Stimulated activated CD8-positive, alpha-beta memory T cell treated with anti-CD3 and anti-CD28 coated beads, Interleukin-4, amount 100 ng/mL, for 48 hours (primary cell): Measurements from ENCODE around the gene SYT1.

Experiments used
- DNase-seq: peaks from one replicate; pipeline ENCODE4 v3.0.0-alpha.2; 2020

The SYT1 gene

GRCh38 chr12:79067977-79068376, 203.4 kb downstream of the SYT1 start:
- no peak for DNase-seq

- DNase-seq: no peak
Observed at GRCh38 chr12:79069009-79069408, 204.4 kb downstream of the SYT1 start.

GRCh38 chr12:79071498-79071897, 206.9 kb downstream of the SYT1 start:
- no peak for DNase-seq

GRCh38 chr12:79073506-79073905, 208.9 kb downstream of the SYT1 start:
- DNase-seq: no peak

- DNase-seq: no peak
Observed at GRCh38 chr12:79082595-79082994, 218.0 kb downstream of the SYT1 start.

- DNase-seq: no peak
Observed at GRCh38 chr12:79083181-79083580, 218.6 kb downstream of the SYT1 start.

- DNase-seq: no peak
Observed at GRCh38 chr12:79085106-79085682, 220.6 kb downstream of the SYT1 start.

GRCh38 chr12:79086541-79087296, 222.1 kb downstream of the SYT1 start:
- no peak for DNase-seq

- no peak for DNase-seq
Observed at GRCh38 chr12:79098530-79098929, 234.0 kb downstream of the SYT1 start.

- DNase-seq: no peak
Observed at GRCh38 chr12:79108962-79109361, 244.4 kb downstream of the SYT1 start.

GRCh38 chr12:79114896-79115295, 250.3 kb downstream of the SYT1 start:
- no peak for DNase-seq

GRCh38 chr12:79115743-79116142, 251.2 kb downstream of the SYT1 start:
- DNase-seq: no peak

- no peak for DNase-seq
Observed at GRCh38 chr12:79119796-79120195, 255.2 kb downstream of the SYT1 start.

- DNase-seq: no peak
Observed at GRCh38 chr12:79121486-79121885, 256.9 kb downstream of the SYT1 start.

- no peak for DNase-seq
Observed at GRCh38 chr12:79124385-79124784, 259.8 kb downstream of the SYT1 start.

GRCh38 chr12:79125358-79125757, 260.8 kb downstream of the SYT1 start:
- DNase-seq: no peak

GRCh38 chr12:79127271-79127751, 262.7 kb downstream of the SYT1 start:
- DNase-seq: no peak

GRCh38 chr12:79128956-79129355, 264.4 kb downstream of the SYT1 start:
- DNase-seq: no peak

GRCh38 chr12:79138872-79139271, 274.3 kb downstream of the SYT1 start:
- no peak for DNase-seq

GRCh38 chr12:79140711-79141110, 276.1 kb downstream of the SYT1 start:
- no peak for DNase-seq

- no peak for DNase-seq
Observed at GRCh38 chr12:79141776-79142175, 277.2 kb downstream of the SYT1 start.

- no peak for DNase-seq
Observed at GRCh38 chr12:79143803-79144202, 279.2 kb downstream of the SYT1 start.

GRCh38 chr12:79151956-79152355, 287.4 kb downstream of the SYT1 start:
- no peak for DNase-seq

GRCh38 chr12:79155683-79156082, 291.1 kb downstream of the SYT1 start:
- no peak for DNase-seq
